ENCODE data around the gene SMCHD1.
"Not testable (repeated sequence)": the region's sequence is repeated elsewhere in the genome, so short reads cannot be mapped to it uniquely, and the experiment has no call there.

SMCHD1 gene

GRCh38 chr18:2826581-2826980 is 171.1 kb downstream of the SMCHD1 start:
- Mint-ChIP-seq H3K36me3 (ENCODE audit: low read depth) (no peaks in the 10 kb centered on the region), H3K27ac (no peak overlapping the region), H3K4me1 (no peaks in the 10 kb centered on the region), H3K4me3 (no peak overlapping the region), H3K9me3 (no peaks in the 10 kb centered on the region), H3K27me3 (peaks cover 2% of the 10 kb centered on the region)
- ATAC-seq (no peak), DNase-seq (no peak)

- no peaks in the 10 kb centered on the region for H3K36me3 Mint-ChIP-seq (ENCODE audit: low read depth)
- H3K9me3 Mint-ChIP-seq: no peaks in the 10 kb centered on the region
- H3K27ac Mint-ChIP-seq: no peak overlapping the region
- no peak for DNase-seq
- no peak for ATAC-seq
- H3K27me3 Mint-ChIP-seq: peaks cover 2% of the 10 kb centered on the region
- H3K4me3 Mint-ChIP-seq: no peak overlapping the region
- no peaks in the 10 kb centered on the region for H3K4me1 Mint-ChIP-seq
Observed at GRCh38 chr18:2827061-2827460, 171.5 kb downstream of the SMCHD1 start.

- not testable (repeated sequence) for H3K4me3 Mint-ChIP-seq; ATAC-seq; H3K27me3 Mint-ChIP-seq; H3K27ac Mint-ChIP-seq; H3K36me3 Mint-ChIP-seq (ENCODE audit: low read depth); DNase-seq; H3K4me1 Mint-ChIP-seq
- peaks cover 18% of the 10 kb centered on the region for H3K9me3 Mint-ChIP-seq
Observed at GRCh38 chr18:2836118-2836517, 180.6 kb downstream of the SMCHD1 start.

GRCh38 chr18:2837290-2837689 is 181.8 kb downstream of the SMCHD1 start:
- not testable (repeated sequence) for H3K36me3 Mint-ChIP-seq (ENCODE audit: low read depth); H3K27ac Mint-ChIP-seq; H3K4me3 Mint-ChIP-seq; H3K4me1 Mint-ChIP-seq; ATAC-seq; DNase-seq; H3K27me3 Mint-ChIP-seq
- peaks cover 18% of the 10 kb centered on the region for H3K9me3 Mint-ChIP-seq

- ATAC-seq: no peak
- Mint-ChIP-seq H3K9me3 (peaks cover 18% of the 10 kb centered on the region), H3K4me1 (no peaks in the 10 kb centered on the region), H3K36me3 (ENCODE audit: low read depth) (no peaks in the 10 kb centered on the region), H3K27ac (no peak overlapping the region), H3K27me3 (peaks cover 2% of the 10 kb centered on the region), H3K4me3 (no peak overlapping the region)
- no peak for DNase-seq
Observed at GRCh38 chr18:2839202-2839601, 183.7 kb downstream of the SMCHD1 start.

GRCh38 chr18:2840521-2840920 is 185.0 kb downstream of the SMCHD1 start:
- H3K27ac Mint-ChIP-seq: no peak overlapping the region
- H3K9me3 Mint-ChIP-seq: peaks cover 18% of the 10 kb centered on the region
- H3K4me1 Mint-ChIP-seq: no peaks in the 10 kb centered on the region
- H3K36me3 Mint-ChIP-seq (ENCODE audit: low read depth): no peaks in the 10 kb centered on the region
- no peak overlapping the region for H3K4me3 Mint-ChIP-seq
- DNase-seq (no peak), ATAC-seq (no peak)
- peaks cover 14% of the 10 kb centered on the region for H3K27me3 Mint-ChIP-seq

- no peaks in the 10 kb centered on the region for H3K36me3 Mint-ChIP-seq (ENCODE audit: low read depth)
- no peak overlapping the region for H3K4me3 Mint-ChIP-seq
- peaks cover 8% of the 10 kb centered on the region for H3K9me3 Mint-ChIP-seq
- ATAC-seq (no peak), DNase-seq (no peak)
- H3K27me3 Mint-ChIP-seq: peaks cover 27% of the 10 kb centered on the region
- no peak overlapping the region for H3K27ac Mint-ChIP-seq
- peaks cover 11% of the 10 kb centered on the region for H3K4me1 Mint-ChIP-seq
Observed at GRCh38 chr18:2843146-2843545, 187.6 kb downstream of the SMCHD1 start.

GRCh38 chr18:2845172-2845571 is 189.6 kb downstream of the SMCHD1 start:
- Mint-ChIP-seq H3K9me3 (no peaks in the 10 kb centered on the region), H3K27me3 (peaks cover 44% of the 10 kb centered on the region), H3K27ac (no peak overlapping the region), H3K36me3 (ENCODE audit: low read depth) (peaks cover 3% of the 10 kb centered on the region), H3K4me3 (no peak overlapping the region), H3K4me1 (peaks cover 28% of the 10 kb centered on the region)
- ATAC-seq: no peak
- no peak for DNase-seq

- peaks cover 39% of the 10 kb centered on the region for H3K4me1 Mint-ChIP-seq
- H3K4me3 Mint-ChIP-seq: peak within 1 kb of the TSS; percentile 83
- ATAC-seq: peak; percentile 41
- peaks cover 50% of the 10 kb centered on the region for H3K27me3 Mint-ChIP-seq
- H3K9me3 Mint-ChIP-seq: no peaks in the 10 kb centered on the region
- peak; percentile 61 for DNase-seq
- H3K27ac Mint-ChIP-seq: peak within 1 kb of the TSS; percentile 47
- H3K36me3 Mint-ChIP-seq (ENCODE audit: low read depth): peaks cover 3% of the 10 kb centered on the region
Observed at GRCh38 chr18:2846636-2847316, 191.2 kb downstream of the SMCHD1 start, which contains the start of gene EMILIN2. Gene EMILIN2, plus strand, starts transcription at chr18:2847006. Its CDS starts 183 bp downstream, at chr18:2847189.

GRCh38 chr18:2847317-2848246 is 192.1 kb downstream of the SMCHD1 start:
- H3K4me3 Mint-ChIP-seq: peak overlapping the region; percentile 83
- peaks cover 50% of the 10 kb centered on the region for H3K27me3 Mint-ChIP-seq
- H3K27ac Mint-ChIP-seq: peak overlapping the region; percentile 47
- H3K4me1 Mint-ChIP-seq: peaks cover 39% of the 10 kb centered on the region
- H3K9me3 Mint-ChIP-seq: no peaks in the 10 kb centered on the region
- DNase-seq (peak; percentile 60), ATAC-seq (peak; percentile 56)
- H3K36me3 Mint-ChIP-seq (ENCODE audit: low read depth): peaks cover 3% of the 10 kb centered on the region

- Mint-ChIP-seq H3K36me3 (ENCODE audit: low read depth) (peaks cover 3% of the 10 kb centered on the region), H3K4me3 (peak overlapping the region; percentile 83), H3K27me3 (peaks cover 53% of the 10 kb centered on the region), H3K27ac (peak overlapping the region; percentile 47), H3K9me3 (no peaks in the 10 kb centered on the region), H3K4me1 (peaks cover 39% of the 10 kb centered on the region)
- no peak for ATAC-seq
- no peak for DNase-seq
Observed at GRCh38 chr18:2848247-2849246, 193.0 kb downstream of the SMCHD1 start.

GRCh38 chr18:2850816-2851215 is 195.3 kb downstream of the SMCHD1 start:
- H3K27ac Mint-ChIP-seq: peak overlapping the region; percentile 10
- DNase-seq (no peak), ATAC-seq (peak; percentile 21)

GRCh38 chr18:2851771-2852170 is 196.2 kb downstream of the SMCHD1 start:
- no peaks in the 10 kb centered on the region for H3K9me3 Mint-ChIP-seq
- no peak for DNase-seq
- peaks cover 3% of the 10 kb centered on the region for H3K36me3 Mint-ChIP-seq (ENCODE audit: low read depth)
- H3K27me3 Mint-ChIP-seq: peaks cover 34% of the 10 kb centered on the region
- H3K4me3 Mint-ChIP-seq: no peak overlapping the region
- peaks cover 41% of the 10 kb centered on the region for H3K4me1 Mint-ChIP-seq
- ATAC-seq: no peak
- H3K27ac Mint-ChIP-seq: no peak overlapping the region

More at GRCh38 chr18:2850816-2851215, 195.3 kb downstream of the SMCHD1 start:
- no peaks in the 10 kb centered on the region for H3K9me3 Mint-ChIP-seq
- H3K36me3 Mint-ChIP-seq (ENCODE audit: low read depth): peaks cover 3% of the 10 kb centered on the region
- no peak overlapping the region for H3K4me3 Mint-ChIP-seq
- peaks cover 44% of the 10 kb centered on the region for H3K4me1 Mint-ChIP-seq
- H3K27me3 Mint-ChIP-seq: peaks cover 42% of the 10 kb centered on the region

- not testable (repeated sequence) for H3K4me3 Mint-ChIP-seq; H3K9me3 Mint-ChIP-seq; H3K36me3 Mint-ChIP-seq (ENCODE audit: low read depth); H3K27ac Mint-ChIP-seq; DNase-seq; ATAC-seq
- H3K27me3 Mint-ChIP-seq: peaks cover 34% of the 10 kb centered on the region
- peaks cover 41% of the 10 kb centered on the region for H3K4me1 Mint-ChIP-seq
Observed at GRCh38 chr18:2852460-2852859, 196.9 kb downstream of the SMCHD1 start.
